Common myeloid progenitor, CD34-positive (primary cell): Measurements from ENCODE around the gene RSPH10B.
"Not testable (repeated sequence)": the region's sequence is repeated elsewhere in the genome, so short reads cannot be mapped to it uniquely, and the experiment has no call there.

Experiments
- CTCF ChIA-PET: fragments of 350-600 bp; sonication (Branson Sonifier 250); formaldehyde crosslinking; loops from one replicate; lab custom pipeline; 2021; ENCODE audit warnings: antibody characterized with exemption; lab: Charles Lee
- POLR2A ChIA-PET: fragments of 350-600 bp; sonication (Branson Sonifier 250); formaldehyde crosslinking; loops from one replicate; lab custom pipeline; 2021; ENCODE audit warnings: antibody characterized with exemption; lab: Charles Lee
- DNase-seq, 3 donors: peaks; one replicate each; pipeline versions ENCODE4 v3.0.0 to v3.0.0-alpha.2; 2013
- H3K27ac ChIP-seq, 2 experiments: 1 replicate in 1 of 2; 2 replicates in 1 of 2; pipeline ENCODE4 v1.7.0; 2013; ENCODE audit warnings: inconsistent platforms in 2 of 2, low read length in 2 of 2, mild to moderate bottlenecking in 2 of 2, low read depth in 1 of 2, moderate library complexity in 1 of 2; ENCODE audit not compliant: severe bottlenecking in 2 of 2, insufficient read depth in 1 of 2, poor library complexity in 1 of 2
- H3K27me3 ChIP-seq, 5 experiments: replicated peaks in 2 of 5; 1 replicate in 3 of 5; 2 replicates in 2 of 5; pipeline versions ENCODE4 v1.6.1 to v1.7.0; 2013; ENCODE audit warnings: low read length in 4 of 5, mild to moderate bottlenecking in 2 of 5, moderate library complexity in 2 of 5, inconsistent platforms in 1 of 5; ENCODE audit not compliant: insufficient read depth in 5 of 5, control insufficient read depth in 4 of 5
- H3K36me3 ChIP-seq, 4 experiments: 1 replicate in 2 of 4; 2 replicates in 2 of 4; pipeline versions ENCODE4 v1.6.1 to v1.7.0; 2013; ENCODE audit warnings: low read length in 3 of 4, control low read depth in 1 of 4, mild to moderate bottlenecking in 1 of 4; ENCODE audit not compliant: control insufficient read depth in 4 of 4, insufficient read depth in 4 of 4
- H3K4me1 ChIP-seq, 4 experiments: 1 replicate in 3 of 4; 2 replicates in 1 of 4; pipeline versions ENCODE4 v1.6.1 to v1.7.1; 2013; ENCODE audit warnings: low read length in 3 of 4, mild to moderate bottlenecking in 3 of 4, control low read depth in 1 of 4, inconsistent platforms in 1 of 4, moderate library complexity in 1 of 4; ENCODE audit not compliant: control insufficient read depth in 4 of 4, insufficient read depth in 4 of 4; ENCODE audit errors: control extremely low read depth in 1 of 4
- H3K4me3 ChIP-seq, 7 experiments: 1 replicate in 4 of 7; 2 replicates in 3 of 7; pipeline versions ENCODE4 v1.5.1 to v1.7.0; 2013; ENCODE audit warnings: mild to moderate bottlenecking in 7 of 7, low read length in 6 of 7, moderate library complexity in 6 of 7, inconsistent platforms in 2 of 7, low read depth in 2 of 7, control low read depth in 1 of 7; ENCODE audit not compliant: insufficient read depth in 4 of 7, control insufficient read depth in 1 of 7; ENCODE audit errors: extremely low read depth in 1 of 7
- H3K9me3 ChIP-seq, 5 experiments: 1 replicate in 4 of 5; 2 replicates in 1 of 5; pipeline versions ENCODE4 v1.6.1 to v1.7.1; 2013; ENCODE audit warnings: low read length in 4 of 5, mild to moderate bottlenecking in 2 of 5, inconsistent platforms in 1 of 5, low read depth in 1 of 5, moderate library complexity in 1 of 5; ENCODE audit not compliant: control insufficient read depth in 4 of 5, insufficient read depth in 2 of 5; ENCODE audit errors: control extremely low read depth in 1 of 5
- WGBS: methylation state at CpG from one replicate; pipeline ENCODE4 v1.1.5; 2013; ENCODE audit not compliant: insufficient coverage; 5-methylcytosine and 5-hydroxymethylcytosine counted together

RSPH10B gene

DNA sequence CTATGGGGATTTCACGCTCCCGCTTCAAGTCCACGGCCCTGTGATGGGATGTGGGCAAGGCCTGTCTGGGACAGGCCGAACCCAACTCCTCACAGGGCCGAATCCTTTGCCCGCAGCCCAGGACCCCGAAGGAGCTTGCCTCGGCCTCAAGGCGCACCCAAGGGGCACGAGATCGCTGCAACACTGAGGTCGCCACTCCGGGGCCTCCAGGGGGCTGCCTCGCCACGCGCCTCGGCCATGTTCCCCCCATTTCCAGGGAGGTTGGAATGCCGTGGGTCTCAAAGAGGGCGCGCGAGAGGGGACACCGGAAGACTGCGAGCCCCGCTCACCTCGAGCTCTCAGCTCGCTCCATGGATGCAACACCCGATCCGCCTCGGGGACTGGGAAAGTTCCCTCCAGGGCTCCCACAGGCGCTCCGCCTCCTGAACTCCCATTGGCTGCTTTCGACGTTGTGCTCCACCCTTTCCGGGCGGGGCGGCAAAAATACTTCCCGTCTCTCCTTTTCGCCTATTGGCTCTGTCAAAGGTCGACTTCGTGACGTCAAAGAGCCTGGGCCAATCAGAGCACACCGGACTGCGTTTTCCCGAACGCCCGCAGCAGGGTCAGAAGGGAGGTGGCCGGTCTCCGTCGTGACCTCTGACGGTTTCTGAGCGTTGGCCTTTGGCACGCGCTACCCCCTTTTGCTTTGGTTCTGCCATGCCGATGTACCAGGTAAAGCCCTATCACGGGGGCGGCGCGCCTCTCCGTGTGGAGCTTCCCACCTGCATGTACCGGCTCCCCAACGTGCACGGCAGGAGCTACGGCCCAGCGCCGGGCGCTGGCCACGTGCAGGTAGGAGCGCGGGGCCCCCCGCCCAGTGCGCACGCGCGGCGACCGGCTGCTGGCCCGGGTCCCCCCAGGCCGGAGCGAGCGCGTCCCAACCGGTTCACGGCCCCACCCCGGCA is 38.5 kb upstream of the RSPH10B start, which contains the start of the genes AIMP2 and PMS2:
Gene AIMP2, plus strand, starts transcription at position 605 of the 944 bp plus-strand sequence. Its CDS starts 92 bp downstream, at position 697.
Gene PMS2, minus strand, starts transcription at position 382 of the 944 bp plus-strand sequence. Its CDS starts 30 bp downstream, at position 352.
- POLR2A ChIA-PET: no interaction called here
- 0% methylated on average over 81 of the region's 84 CpGs for WGBS
- peak within 1 kb of the TSS; percentile 66 to 92 (median 84) for H3K4me3 ChIP-seq
- peak; percentile 95 to 96 (median 96) for DNase-seq
- H3K36me3 ChIP-seq: peaks cover 2 to 18% (median 7%) of the 10 kb centered on the region in 4 experiments
- no peaks in the 10 kb centered on the region for H3K27me3 ChIP-seq
- peak within 1 kb of the TSS; percentile 61 to 81 for H3K27ac ChIP-seq
- CTCF ChIA-PET: interaction anchor here (1.5 to 4.3 kb wide), 5 partner anchors 11 to 350 kb away, joined by 4 to 20 read pairs (median 5); no protein-coding TSS in a partner anchor
- no peaks in the 10 kb centered on the region for H3K9me3 ChIP-seq
- peaks cover 2 to 19% (median 15%) of the 10 kb centered on the region in 4 experiments for H3K4me1 ChIP-seq

DNA sequence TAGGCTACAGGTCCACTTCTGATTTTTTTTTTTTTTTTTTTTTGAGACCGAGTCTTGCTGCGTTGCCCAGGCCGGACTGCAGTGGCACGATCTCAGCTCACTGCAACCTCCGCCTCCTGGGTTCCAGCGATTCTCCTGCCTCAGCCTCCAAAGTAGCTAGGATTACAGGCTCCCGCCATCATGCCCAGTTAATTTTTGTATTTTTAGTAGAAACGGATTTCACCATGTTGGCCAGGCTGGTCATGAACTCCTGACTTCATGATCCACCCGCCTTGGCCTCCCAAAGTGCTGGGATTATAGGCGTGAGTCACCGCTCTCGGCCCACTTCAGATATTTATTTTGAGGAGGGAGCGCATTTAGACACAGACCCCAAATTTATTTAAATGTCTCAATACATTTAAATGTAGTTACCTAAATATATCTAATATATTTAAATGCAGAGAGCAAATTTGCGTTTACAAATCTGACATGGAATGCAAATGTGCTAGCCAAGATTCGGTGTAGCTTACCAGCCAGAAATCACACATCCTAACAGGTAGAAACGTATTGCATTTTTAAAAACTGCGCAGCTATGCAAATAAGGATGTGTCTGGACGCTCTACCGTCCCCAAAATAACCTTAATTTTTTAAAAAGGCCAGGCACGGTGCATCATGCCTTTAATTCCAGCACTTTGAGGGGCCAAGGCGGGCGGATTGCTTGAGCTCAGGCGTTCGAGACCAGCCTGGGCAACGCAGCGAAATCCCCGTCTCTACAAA is 37.5 kb upstream of the RSPH10B start:
- peaks cover 2 to 19% (median 15%) of the 10 kb centered on the region in 4 experiments for H3K4me1 ChIP-seq
- H3K36me3 ChIP-seq: peaks cover 2 to 19% (median 10%) of the 10 kb centered on the region in 4 experiments
- WGBS: 73% methylated on average over 13 of the region's 27 CpGs
- H3K27me3 ChIP-seq, POLR2A ChIA-PET, DNase-seq, H3K9me3 ChIP-seq: not testable (repeated sequence)
- CTCF ChIA-PET: interaction anchor here (1.5 to 4.3 kb wide), 5 partner anchors 10 to 350 kb away, joined by 4 to 20 read pairs (median 5); no protein-coding TSS in a partner anchor
- H3K27ac ChIP-seq: peak overlapping the region; percentile 61 to 81
- H3K4me3 ChIP-seq: peak overlapping the region in 6 of 7 experiments; percentile 66 to 92 (median 82)

DNA sequence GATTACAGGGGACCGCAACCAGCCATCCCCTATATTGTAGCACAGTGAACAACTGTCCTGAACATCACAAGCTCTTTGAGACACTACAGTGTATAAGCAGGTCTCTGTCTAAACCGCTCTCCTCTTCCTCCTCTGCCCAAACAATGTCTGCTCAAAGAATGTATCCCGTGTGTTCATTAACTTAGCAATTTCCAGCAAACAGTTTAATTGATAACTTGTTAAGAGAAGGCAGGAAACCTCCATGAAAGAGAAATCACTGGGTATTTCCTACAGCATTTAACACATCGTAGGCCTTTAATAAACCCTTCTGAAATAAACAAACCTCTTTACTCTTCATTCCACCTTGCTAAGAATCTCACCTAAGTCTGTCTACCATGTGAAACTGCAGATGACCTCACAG is 36.9 kb upstream of the RSPH10B start:
- ChIA-PET CTCF (interaction anchor here (1.5 to 4.3 kb wide), 3 partner anchors 10 to 312 kb away, joined by 4 to 20 read pairs (median 13); no protein-coding TSS in a partner anchor), POLR2A (no interaction called here)
- no peak for DNase-seq
- Histone ChIP-seq H3K4me3 (no peak overlapping the region), H3K9me3 (no peaks in the 10 kb centered on the region), H3K27me3 (no peaks in the 10 kb centered on the region), H3K4me1 (peaks cover 2 to 19% (median 15%) of the 10 kb centered on the region in 4 experiments), H3K27ac (no peak overlapping the region), H3K36me3 (peaks cover 3 to 19% (median 11%) of the 10 kb centered on the region in 4 experiments)
- 100% methylated on average over 2 of the region's 4 CpGs for WGBS

DNA sequence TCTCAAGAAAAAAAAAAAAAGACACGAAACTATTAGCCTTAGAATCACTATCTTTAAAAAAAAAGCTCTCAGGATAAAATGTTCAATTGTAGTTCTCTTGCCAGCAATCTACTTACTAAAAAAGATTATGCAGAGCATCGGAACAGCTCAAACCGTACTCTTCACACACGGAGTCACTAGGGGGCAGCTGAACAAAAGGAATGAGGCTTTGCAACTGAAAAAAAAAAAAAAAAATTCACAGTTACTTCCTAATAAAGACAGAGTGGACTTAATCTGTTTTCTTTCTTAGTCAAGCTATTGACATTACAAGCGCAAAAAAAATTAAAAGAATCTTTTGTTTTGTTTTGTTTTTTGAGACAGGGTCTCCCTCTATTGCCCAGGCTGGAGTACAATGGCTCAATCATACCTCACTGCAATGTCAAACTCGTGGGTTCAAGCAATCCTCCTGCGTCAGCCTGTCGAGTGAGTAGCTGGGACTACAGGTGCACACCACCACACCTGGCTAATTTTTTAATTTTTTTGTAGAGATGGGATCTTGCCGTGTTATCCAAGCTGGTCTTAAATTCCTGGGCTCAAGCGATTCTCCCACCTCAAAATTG is 26.8 kb upstream of the RSPH10B start:
- DNase-seq: peak; percentile 73 to 88 (median 84)
- Histone ChIP-seq H3K4me3 (no peak overlapping the region), H3K27me3 (no peaks in the 10 kb centered on the region), H3K4me1 (no peaks in the 10 kb centered on the region), H3K9me3 (no peaks in the 10 kb centered on the region), H3K36me3 (peaks cover 13 to 49% (median 30%) of the 10 kb centered on the region in 4 experiments), H3K27ac (no peak overlapping the region)
- WGBS: 96% methylated on average over 4 of the region's 10 CpGs
- POLR2A ChIA-PET: interaction anchor here (1.3 kb wide), 1 partner anchor 440 kb away, joined by 3 read pairs; no protein-coding TSS in a partner anchor
- CTCF ChIA-PET: interaction anchor here (0.6 to 2.7 kb wide), 20 partner anchors 10 to 362 kb away, joined by 3 to 20 read pairs (median 4); partner anchors contain the start of genes AIMP2 and PMS2

DNA sequence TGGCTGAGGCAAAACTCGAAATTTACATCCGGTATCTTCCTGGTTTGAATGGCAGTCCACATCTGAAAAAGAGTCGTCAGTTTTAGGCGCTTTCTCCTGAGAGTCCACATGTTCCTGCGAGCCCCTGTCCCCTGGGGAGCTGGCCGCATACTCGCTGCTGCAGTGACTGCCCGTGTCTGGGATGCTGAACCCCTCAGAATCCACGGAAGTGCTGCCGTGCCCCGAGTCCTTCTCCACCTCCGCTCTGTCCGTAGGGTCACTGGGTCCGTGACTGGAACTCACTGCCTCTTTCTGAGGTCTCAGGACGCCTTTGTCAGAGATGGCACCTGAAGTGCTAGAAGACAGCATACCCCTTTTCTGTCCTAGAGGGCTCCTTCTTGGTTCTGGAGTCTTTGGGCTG is 16.6 kb upstream of the RSPH10B start:
- DNase-seq, CTCF ChIA-PET, H3K27me3 ChIP-seq, H3K27ac ChIP-seq, H3K4me3 ChIP-seq, H3K4me1 ChIP-seq, H3K9me3 ChIP-seq, POLR2A ChIA-PET: not testable (repeated sequence)
- peaks cover 4 to 26% (median 16%) of the 10 kb centered on the region in 4 experiments for H3K36me3 ChIP-seq
- WGBS: 97% methylated on average over 13 of the region's 15 CpGs

DNA sequence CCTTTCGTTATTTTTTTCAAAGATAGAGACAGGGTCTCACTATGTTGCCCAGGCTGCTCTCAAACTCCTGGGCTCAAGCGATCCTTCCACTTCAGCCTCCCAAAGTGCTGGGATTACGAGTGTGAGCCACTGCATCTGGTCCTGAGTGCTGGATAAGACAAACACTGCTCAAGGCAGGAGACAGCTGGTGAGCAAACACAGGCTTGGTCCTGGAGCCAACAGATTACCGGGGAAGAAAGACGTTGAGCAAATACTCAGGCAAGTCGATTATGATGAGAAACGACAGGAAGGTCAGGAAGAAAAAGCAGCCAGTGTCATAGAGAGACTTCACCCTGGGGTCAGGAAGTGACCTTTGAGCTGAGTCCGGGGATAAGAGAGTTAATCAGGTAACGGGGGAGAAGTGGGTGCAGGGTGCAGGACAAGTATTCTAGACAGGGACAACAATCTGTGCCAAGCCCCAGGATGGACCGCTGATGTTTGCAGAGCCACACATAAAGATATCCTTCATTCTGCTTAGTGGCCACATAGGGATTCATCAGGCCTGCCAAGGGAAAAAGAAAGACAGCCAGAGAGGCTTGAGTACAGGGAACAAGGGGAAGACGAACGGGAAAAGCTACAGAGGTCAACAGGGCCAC is 9.3 kb upstream of the RSPH10B start:
- H3K4me1 ChIP-seq, H3K36me3 ChIP-seq, DNase-seq, POLR2A ChIA-PET, H3K27ac ChIP-seq, H3K27me3 ChIP-seq, H3K9me3 ChIP-seq, H3K4me3 ChIP-seq, CTCF ChIA-PET: not testable (repeated sequence)
- WGBS: no CpG with 5 or more reads among the region's 12 CpGs
